H9 (cell line): ENCODE measurements around the gene ZNF728. TPM values are rescaled to one million over a fixed set of nuclear protein-coding genes. Genes with fewer than 3 reads are reported as not detected.

Experiments used
- DNase-seq: peaks from one replicate; pipeline ENCODE4 v3.0.0-alpha.2; 2017
- H2AFZ ChIP-seq: one replicate; pipeline ENCODE4 v1.6.1; 2013; ENCODE audit warnings: mild to moderate bottlenecking, low read length, control low read depth, moderate library complexity
- H2AK5ac ChIP-seq: 2 replicates; pipeline ENCODE4 v1.6.1; 2013; ENCODE audit warnings: low read length, control low read depth, mixed read lengths; ENCODE audit not compliant: insufficient read length
- H2BK120ac ChIP-seq: one replicate; pipeline ENCODE4 v1.6.1; 2013; ENCODE audit warnings: low read depth, mild to moderate bottlenecking, low read length, control low read depth, inconsistent platforms; ENCODE audit not compliant: poor library complexity, severe bottlenecking
- H2BK12ac ChIP-seq: 2 replicates; pipeline ENCODE4 v1.6.1; 2013; ENCODE audit warnings: low read length, control low read depth, mixed read lengths, low read depth; ENCODE audit not compliant: insufficient read length
- H2BK15ac ChIP-seq: 2 replicates; pipeline ENCODE4 v1.6.1; 2013; ENCODE audit warnings: low read depth, low read length, control low read depth
- H2BK20ac ChIP-seq: one replicate; pipeline ENCODE4 v1.6.1; 2013; ENCODE audit warnings: low read depth, mild to moderate bottlenecking, low read length, control low read depth, inconsistent platforms; ENCODE audit not compliant: poor library complexity, severe bottlenecking
- H2BK5ac ChIP-seq: 2 replicates; pipeline ENCODE4 v1.6.1; 2013; ENCODE audit warnings: low read length, control low read depth, mixed read lengths; ENCODE audit not compliant: insufficient read length
- H3K14ac ChIP-seq: 2 replicates; pipeline ENCODE4 v1.6.1; 2013; ENCODE audit warnings: low read length, control low read depth; ENCODE audit not compliant: insufficient read depth
- H3K18ac ChIP-seq: 2 replicates; pipeline ENCODE4 v1.6.1; 2013; ENCODE audit warnings: low read depth, mild to moderate bottlenecking, mixed read lengths, low read length, control low read depth; ENCODE audit not compliant: insufficient read length
- H3K23ac ChIP-seq: 2 replicates; pipeline ENCODE4 v1.6.1; 2013; ENCODE audit warnings: low read length, control low read depth, mixed read lengths, low read depth; ENCODE audit not compliant: insufficient read length
- H3K23me2 ChIP-seq: 2 replicates; pipeline ENCODE4 v1.6.1; 2013; ENCODE audit warnings: low read depth, mild to moderate bottlenecking, mixed read lengths, low read length, control low read depth; ENCODE audit not compliant: insufficient read length, poor library complexity, severe bottlenecking
- H3K27ac ChIP-seq: 2 replicates; pipeline ENCODE4 v1.5.1; 2013; ENCODE audit warnings: low read length, control low read depth, mixed read lengths, low read depth; ENCODE audit not compliant: insufficient read length
- H3K27me3 ChIP-seq: 2 replicates; pipeline ENCODE4 v1.6.1; 2013; ENCODE audit warnings: low read length, control low read depth, inconsistent platforms; ENCODE audit not compliant: insufficient read depth
- H3K4ac ChIP-seq: 2 replicates; pipeline ENCODE4 v1.6.1; 2013; ENCODE audit warnings: low read depth, mild to moderate bottlenecking, control low read depth, inconsistent platforms, low read length, moderate library complexity
- H3K4me1 ChIP-seq: 2 replicates; pipeline ENCODE4 v1.6.1; 2013; ENCODE audit warnings: low read length, control low read depth, inconsistent platforms; ENCODE audit not compliant: insufficient read depth
- H3K4me2 ChIP-seq: 2 replicates; pipeline ENCODE4 v1.6.1; 2013; ENCODE audit warnings: low read length, control low read depth, mixed read lengths; ENCODE audit not compliant: insufficient read length, insufficient read depth
- H3K56ac ChIP-seq: 2 replicates; pipeline ENCODE4 v1.6.1; 2013; ENCODE audit warnings: low read depth, mild to moderate bottlenecking, mixed read lengths, low read length, control low read depth; ENCODE audit not compliant: insufficient read length
- H3K79me1 ChIP-seq: 2 replicates; pipeline ENCODE4 v1.6.1; 2013; ENCODE audit warnings: low read depth, mild to moderate bottlenecking, moderate library complexity, low read length, control low read depth, inconsistent platforms; ENCODE audit not compliant: insufficient read depth, poor library complexity, severe bottlenecking
- H3K79me2 ChIP-seq: 2 replicates; pipeline ENCODE4 v1.6.1; 2013; ENCODE audit warnings: low read length, control low read depth, inconsistent platforms; ENCODE audit not compliant: insufficient read depth
- H3K9ac ChIP-seq: 2 replicates; pipeline ENCODE4 v1.6.1; 2013; ENCODE audit warnings: low read length, control low read depth, mixed read lengths; ENCODE audit not compliant: insufficient read length; ENCODE audit errors: extremely low read depth
- H3K9me3 ChIP-seq: one replicate; pipeline ENCODE4 v1.6.1; 2013; ENCODE audit warnings: low read depth, low read length, inconsistent platforms; ENCODE audit not compliant: control insufficient read depth
- H3T11ph ChIP-seq: one replicate; pipeline ENCODE4 v1.6.1; 2013; ENCODE audit warnings: mild to moderate bottlenecking, low read length, control low read depth, inconsistent platforms
- H4K20me1 ChIP-seq: one replicate; pipeline ENCODE4 v1.6.1; 2013; ENCODE audit not compliant: control insufficient read depth, insufficient read length, insufficient read depth
- H4K5ac ChIP-seq: 2 replicates; pipeline ENCODE4 v1.6.1; 2013; ENCODE audit warnings: low read depth, mild to moderate bottlenecking, mixed read lengths, low read length, control low read depth; ENCODE audit not compliant: insufficient read length
- H4K8ac ChIP-seq: replicated peaks from 2 replicates; pipeline ENCODE4 v1.6.1; 2013; ENCODE audit warnings: low read length, control low read depth, mixed read lengths, low read depth; ENCODE audit not compliant: insufficient read length
- H4K91ac ChIP-seq: 2 replicates; pipeline ENCODE4 v1.6.1; 2013; ENCODE audit warnings: low read depth, mild to moderate bottlenecking, moderate library complexity, mixed read lengths, low read length, control low read depth; ENCODE audit not compliant: insufficient read length
- H3K27ac Mint-ChIP-seq, 3 experiments: 2 replicates in 2 of 3; 3 replicates in 1 of 3; pipeline ENCODE4 v1.8.0; 2020 to 2021; ENCODE audit warnings: mixed read lengths in 3 of 3, mild to moderate bottlenecking in 1 of 3, moderate library complexity in 1 of 3
- H3K27me3 Mint-ChIP-seq: 2 replicates; pipeline ENCODE4 v1.8.0; 2021; ENCODE audit warnings: low read depth, mild to moderate bottlenecking, moderate library complexity, mixed read lengths
- H3K36me3 Mint-ChIP-seq, 3 experiments: 2 replicates in 2 of 3; 3 replicates in 1 of 3; pipeline ENCODE4 v1.8.0; 2020 to 2021; ENCODE audit warnings: low read depth in 3 of 3, mixed read lengths in 3 of 3; ENCODE audit not compliant: insufficient read depth in 1 of 3
- H3K4me1 Mint-ChIP-seq, 2 experiments: 2 replicates each; pipeline ENCODE4 v1.8.0; 2020; ENCODE audit warnings: mixed read lengths in 2 of 2
- H3K4me3 Mint-ChIP-seq, 2 experiments: 2 replicates in 1 of 2; 3 replicates in 1 of 2; pipeline ENCODE4 v1.8.0; 2020 to 2021; ENCODE audit warnings: mild to moderate bottlenecking in 2 of 2, mixed read lengths in 2 of 2, moderate library complexity in 1 of 2
- H3K9me3 Mint-ChIP-seq, 2 experiments: 2 replicates in 1 of 2; 3 replicates in 1 of 2; pipeline ENCODE4 v1.8.0; 2020; ENCODE audit warnings: mild to moderate bottlenecking in 2 of 2, mixed read lengths in 2 of 2, moderate library complexity in 1 of 2
- WGBS: extraction: QIAGEN DNeasy Blood & Tissue Kit; methylation state at CpG from one replicate; pipeline ENCODE4 v1.1.7; 2013; ENCODE audit warnings: missing lambda C conversion rate, low lambda C conversion rate, mixed read lengths; ENCODE audit not compliant: insufficient read length; ENCODE audit errors: extremely low coverage; 5-methylcytosine and 5-hydroxymethylcytosine counted together
- total RNA-seq: library from RNA; stranded (reverse); gene quantifications from 2 replicates; pipeline ENCODE4 v1.2.1, GENCODE V29; 2021
- TF ChIP-seq, protein P1 (sequence below): fragments of 200-600 bp; sonication (generic); conservative IDR thresholded peaks from 3 replicates; pipeline ENCODE4 v1.8.0; 2021; ENCODE audit warnings: antibody characterized with exemption, mild to moderate bottlenecking

Gene ZNF728
- total RNA-seq, 1 experiment from 2014 or later = not detected

GRCh38 chr19:23052349-23052748 is 49.4 kb upstream of the ZNF728 start:
- H3K36me3 Mint-ChIP-seq = peaks cover 0 to 37% (median 12%) of the 10 kb centered on the region in 3 experiments; a peak in 5 of 7 replicates
- no peak for DNase-seq

More at GRCh38 chr19:23052349-23052748, 49.4 kb upstream of the ZNF728 start:
- Histone ChIP-seq H2AK5ac (no peak overlapping the region), H2AFZ (no peak overlapping the region), H3T11ph (no peak overlapping the region), H4K91ac (no peak overlapping the region), H3K4me1 (no peaks in the 10 kb centered on the region), H2BK12ac (no peak overlapping the region), H3K18ac (no peak overlapping the region), H3K14ac (no peak overlapping the region), H2BK5ac (no peak overlapping the region), H3K4me2 (no peak overlapping the region), H3K23me2 (no peaks in the 10 kb centered on the region), H3K23ac (no peak overlapping the region), H3K56ac (no peak overlapping the region), H2BK20ac (no peak overlapping the region), H3K27me3 (no peaks in the 10 kb centered on the region), H3K79me1 (no peaks in the 10 kb centered on the region), H2BK15ac (no peak overlapping the region), H3K4ac (no peak overlapping the region), H4K20me1 (no peaks in the 10 kb centered on the region), H3K79me2 (no peaks in the 10 kb centered on the region), H4K5ac (no peak overlapping the region), H3K27ac (no peak overlapping the region), H2BK120ac (no peak overlapping the region), H4K8ac (no peak overlapping the region), H3K9ac (no peak overlapping the region), H3K9me3 (peaks cover 83% of the 10 kb centered on the region)
- WGBS = no CpG with 5 or more reads among the region's 1 CpG
- Mint-ChIP-seq H3K9me3 (peaks cover 93% of the 10 kb centered on the region in 2 experiments), H3K27ac (no peak overlapping the region), H3K4me3 (no peak overlapping the region), H3K4me1 (no peaks in the 10 kb centered on the region), H3K27me3 (no peaks in the 10 kb centered on the region; the same call in 1 of the 2 replicates)
- TF ChIP-seq, protein P1, sequence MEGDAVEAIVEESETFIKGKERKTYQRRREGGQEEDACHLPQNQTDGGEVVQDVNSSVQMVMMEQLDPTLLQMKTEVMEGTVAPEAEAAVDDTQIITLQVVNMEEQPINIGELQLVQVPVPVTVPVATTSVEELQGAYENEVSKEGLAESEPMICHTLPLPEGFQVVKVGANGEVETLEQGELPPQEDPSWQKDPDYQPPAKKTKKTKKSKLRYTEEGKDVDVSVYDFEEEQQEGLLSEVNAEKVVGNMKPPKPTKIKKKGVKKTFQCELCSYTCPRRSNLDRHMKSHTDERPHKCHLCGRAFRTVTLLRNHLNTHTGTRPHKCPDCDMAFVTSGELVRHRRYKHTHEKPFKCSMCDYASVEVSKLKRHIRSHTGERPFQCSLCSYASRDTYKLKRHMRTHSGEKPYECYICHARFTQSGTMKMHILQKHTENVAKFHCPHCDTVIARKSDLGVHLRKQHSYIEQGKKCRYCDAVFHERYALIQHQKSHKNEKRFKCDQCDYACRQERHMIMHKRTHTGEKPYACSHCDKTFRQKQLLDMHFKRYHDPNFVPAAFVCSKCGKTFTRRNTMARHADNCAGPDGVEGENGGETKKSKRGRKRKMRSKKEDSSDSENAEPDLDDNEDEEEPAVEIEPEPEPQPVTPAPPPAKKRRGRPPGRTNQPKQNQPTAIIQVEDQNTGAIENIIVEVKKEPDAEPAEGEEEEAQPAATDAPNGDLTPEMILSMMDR = no peak
